Effector memory CD8-positive, alpha-beta T cell (primary cell): ENCODE measurements around the gene TSPYL4.

Source experiments
- ATAC-seq: fragments of 150-1000 bp; cut with Tn5 transposase; replicated peaks from 2 replicates; pipeline ENCODE4 v1.10.0; 2021; ENCODE audit warnings: mild to moderate bottlenecking, moderate library complexity
- DNase-seq, 3 experiments: peaks; one replicate each; pipeline ENCODE4 v3.0.0; 2021
- H3K27ac Mint-ChIP-seq, 2 donors: one replicate each; pipeline ENCODE4 v1.8.0; 2022; ENCODE audit warnings: mild to moderate bottlenecking in 2 of 2, mixed read lengths in 2 of 2, moderate library complexity in 2 of 2
- H3K27me3 Mint-ChIP-seq, 2 donors: one replicate each; pipeline ENCODE4 v1.8.0; 2022; ENCODE audit warnings: mixed read lengths in 2 of 2
- H3K36me3 Mint-ChIP-seq: one replicate; pipeline ENCODE4 v1.8.0; 2022; ENCODE audit warnings: mild to moderate bottlenecking, moderate library complexity, mixed read lengths; ENCODE audit not compliant: insufficient read depth
- H3K4me1 Mint-ChIP-seq, 2 donors: one replicate each; pipeline ENCODE4 v1.8.0; 2022; ENCODE audit warnings: low read depth in 2 of 2, mixed read lengths in 2 of 2
- H3K4me3 Mint-ChIP-seq, 2 donors: one replicate each; pipeline ENCODE4 v1.8.0; 2022; ENCODE audit warnings: mild to moderate bottlenecking in 2 of 2, mixed read lengths in 2 of 2, moderate library complexity in 2 of 2
- H3K9me3 Mint-ChIP-seq, 2 donors: one replicate each; pipeline ENCODE4 v1.8.0; 2022; ENCODE audit warnings: mixed read lengths in 2 of 2

The TSPYL4 gene

DNA sequence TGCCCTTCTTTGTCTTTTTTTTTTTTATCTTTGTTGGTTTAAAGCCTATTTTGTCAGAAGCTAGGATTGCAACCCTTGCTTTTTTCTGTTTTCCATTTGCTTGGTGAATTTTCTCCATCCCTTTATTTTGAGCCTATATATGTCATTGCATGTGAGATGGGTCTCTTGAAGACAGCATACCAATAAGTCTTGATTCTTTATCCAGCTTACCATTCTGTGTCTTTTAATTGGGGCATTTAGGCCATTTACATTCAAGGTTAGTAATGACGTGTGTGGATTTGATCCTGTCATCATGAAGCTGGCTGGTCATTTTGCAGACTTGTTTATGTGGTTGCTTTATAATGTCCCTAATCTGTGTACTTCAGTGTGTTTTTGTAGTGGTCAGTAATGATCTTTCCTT, 9.5 kb upstream of the TSPYL4 start:
- no peaks in the 10 kb centered on the region for H3K9me3 Mint-ChIP-seq
- H3K36me3 Mint-ChIP-seq: peaks cover 4% of the 10 kb centered on the region
- no peak overlapping the region for H3K4me3 Mint-ChIP-seq
- H3K27ac Mint-ChIP-seq: no peak overlapping the region
- peaks cover 12 to 38% of the 10 kb centered on the region in 2 donors for H3K4me1 Mint-ChIP-seq
- ATAC-seq (no peak), DNase-seq (no peak)
- H3K27me3 Mint-ChIP-seq: no peaks in the 10 kb centered on the region

- H3K27ac Mint-ChIP-seq: no peak overlapping the region
- peaks cover 7 to 21% of the 10 kb centered on the region in 2 donors for H3K4me1 Mint-ChIP-seq
- H3K9me3 Mint-ChIP-seq: no peaks in the 10 kb centered on the region
- DNase-seq (no peak), ATAC-seq (no peak)
- H3K27me3 Mint-ChIP-seq: no peaks in the 10 kb centered on the region
- H3K36me3 Mint-ChIP-seq: no peaks in the 10 kb centered on the region
- H3K4me3 Mint-ChIP-seq: no peak overlapping the region
Measured at GRCh38 chr6:116258520-116258919, 4.6 kb upstream of the TSPYL4 start.

GRCh38 chr6:116256694-116257093, 2.8 kb upstream of the TSPYL4 start:
- Mint-ChIP-seq H3K27me3 (no peaks in the 10 kb centered on the region), H3K4me3 (no peak overlapping the region), H3K36me3 (no peaks in the 10 kb centered on the region), H3K27ac (no peak overlapping the region), H3K9me3 (no peaks in the 10 kb centered on the region), H3K4me1 (peaks cover 13% of the 10 kb centered on the region in 2 donors)
- no peak for ATAC-seq
- DNase-seq: no peak

GRCh38 chr6:116255246-116255800, 1.4 kb upstream of the TSPYL4 start:
- H3K36me3 Mint-ChIP-seq: peaks cover 5% of the 10 kb centered on the region
- no peaks in the 10 kb centered on the region for H3K9me3 Mint-ChIP-seq
- no peak overlapping the region for H3K4me3 Mint-ChIP-seq
- peaks cover 2 to 22% of the 10 kb centered on the region in 2 donors for H3K4me1 Mint-ChIP-seq
- no peak overlapping the region for H3K27ac Mint-ChIP-seq
- DNase-seq (no peak), ATAC-seq (no peak)
- no peaks in the 10 kb centered on the region for H3K27me3 Mint-ChIP-seq

DNA sequence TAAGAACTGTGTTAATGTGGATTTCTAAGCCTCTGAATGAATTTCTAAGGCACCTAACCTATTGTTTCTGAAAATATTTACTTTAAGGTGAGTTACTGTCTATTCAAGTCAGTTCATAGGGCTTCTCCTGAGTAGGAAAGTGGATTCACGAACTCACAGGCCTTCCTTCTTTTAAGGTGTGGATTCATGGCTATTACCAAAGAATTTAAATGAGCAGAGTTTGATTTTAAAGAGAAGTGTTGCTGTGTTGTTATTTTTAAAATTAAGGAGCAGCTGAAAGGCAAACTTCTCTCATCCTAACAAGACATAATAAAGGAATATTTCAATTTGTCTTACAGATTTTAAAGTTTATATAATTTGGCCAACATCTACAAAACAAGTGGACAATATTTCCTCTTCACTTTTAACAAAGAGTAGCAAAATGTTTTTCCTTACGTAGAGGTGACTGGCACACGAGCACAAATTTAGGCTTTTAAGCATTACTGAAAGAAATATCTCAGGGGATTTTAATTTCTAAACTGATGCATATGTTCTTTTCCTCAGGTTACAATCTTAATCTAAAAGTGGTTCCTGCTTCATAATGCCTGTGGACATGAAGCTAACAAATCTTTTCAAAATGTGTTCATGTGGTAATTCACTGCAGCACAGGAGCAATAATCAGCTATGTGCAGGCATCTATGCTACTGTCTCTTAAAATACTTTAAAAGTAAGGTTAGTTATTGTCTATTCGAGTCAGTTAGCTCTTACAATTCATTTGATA, 602 bp upstream of the TSPYL4 start:
- ATAC-seq: no peak
- peaks cover 0 to 27% of the 10 kb centered on the region in 2 donors for H3K4me1 Mint-ChIP-seq

DNA sequence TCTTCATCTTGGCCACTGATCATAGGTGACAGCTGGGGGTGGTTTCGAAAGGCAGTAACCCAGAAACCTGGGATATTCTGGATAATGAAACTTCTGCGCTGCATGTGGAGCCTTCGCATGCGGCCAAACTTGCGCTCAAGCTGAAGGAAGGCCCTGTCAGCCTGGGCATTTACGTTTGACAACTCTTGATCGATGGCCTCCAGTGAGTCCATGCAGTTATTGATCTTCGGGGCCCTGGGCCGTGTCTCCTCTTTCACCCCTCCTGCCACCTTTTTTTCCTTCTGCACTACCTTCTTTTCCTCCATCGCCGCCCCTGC, 729 bp downstream of the TSPYL4 start:
- Mint-ChIP-seq H3K27me3 (no peaks in the 10 kb centered on the region), H3K4me3 (no peak overlapping the region), H3K4me1 (peaks cover 7 to 30% of the 10 kb centered on the region in 2 donors), H3K27ac (no peak overlapping the region), H3K36me3 (peaks cover 5% of the 10 kb centered on the region), H3K9me3 (no peaks in the 10 kb centered on the region)
- DNase-seq: no peak
- no peak for ATAC-seq

More for the DNA sequence above, 602 bp upstream of the TSPYL4 start:
- Mint-ChIP-seq H3K36me3 (peaks cover 5% of the 10 kb centered on the region), H3K4me3 (no peak overlapping the region), H3K9me3 (no peaks in the 10 kb centered on the region), H3K27me3 (no peaks in the 10 kb centered on the region), H3K27ac (no peak overlapping the region)
- no peak for DNase-seq

- Mint-ChIP-seq H3K4me3 (no peak overlapping the region), H3K27me3 (no peaks in the 10 kb centered on the region), H3K36me3 (peaks cover 5% of the 10 kb centered on the region), H3K27ac (peak overlapping the region in 1 of 2 donors; percentile 72), H3K4me1 (peaks cover 9 to 30% of the 10 kb centered on the region in 2 donors), H3K9me3 (no peaks in the 10 kb centered on the region)
- DNase-seq (no peak), ATAC-seq (no peak)
Measured at GRCh38 chr6:116251568-116252384, 2.1 kb downstream of the TSPYL4 start.

- Mint-ChIP-seq H3K36me3 (peaks cover 5% of the 10 kb centered on the region), H3K27ac (peak overlapping the region; percentile 23 to 70), H3K4me1 (peaks cover 9 to 30% of the 10 kb centered on the region in 2 donors), H3K4me3 (no peak overlapping the region), H3K9me3 (no peaks in the 10 kb centered on the region), H3K27me3 (no peaks in the 10 kb centered on the region)
- no peak for DNase-seq
- ATAC-seq: no peak
Measured at GRCh38 chr6:116248577-116248976, 5.3 kb downstream of the TSPYL4 start.

- Mint-ChIP-seq H3K4me3 (no peak overlapping the region), H3K27ac (no peak overlapping the region)
Measured at GRCh38 chr6:116247285-116247684, 6.6 kb downstream of the TSPYL4 start.

DNA sequence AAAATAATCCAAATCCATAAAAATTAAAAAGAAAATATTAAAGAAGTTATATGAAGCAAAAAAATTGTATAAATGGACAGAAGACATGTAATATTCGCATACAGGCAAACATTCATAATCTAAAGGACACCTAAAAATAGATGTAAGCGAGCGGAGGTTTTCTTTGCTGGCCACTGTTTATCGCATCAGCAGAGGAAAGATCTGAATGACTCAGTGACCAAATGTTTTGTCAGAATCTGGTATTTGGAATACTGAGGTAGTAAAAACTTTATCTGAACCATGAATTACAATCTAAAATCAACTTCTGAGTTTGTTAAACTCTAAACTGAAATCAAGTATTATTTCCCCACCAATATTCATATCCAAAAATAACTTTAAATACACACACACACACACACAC, 7.8 kb downstream of the TSPYL4 start:
- no peaks in the 10 kb centered on the region for H3K27me3 Mint-ChIP-seq
- no peak for ATAC-seq
- no peak for DNase-seq
- H3K4me1 Mint-ChIP-seq: peaks cover 9 to 18% of the 10 kb centered on the region in 2 donors
- no peaks in the 10 kb centered on the region for H3K9me3 Mint-ChIP-seq
- H3K4me3 Mint-ChIP-seq: no peak overlapping the region
- peaks cover 7% of the 10 kb centered on the region for H3K36me3 Mint-ChIP-seq
- H3K27ac Mint-ChIP-seq: no peak overlapping the region

More at GRCh38 chr6:116247285-116247684, 6.6 kb downstream of the TSPYL4 start:
- H3K4me1 Mint-ChIP-seq: peaks cover 9 to 27% of the 10 kb centered on the region in 2 donors
- no peaks in the 10 kb centered on the region for H3K27me3 Mint-ChIP-seq
- H3K36me3 Mint-ChIP-seq: peaks cover 5% of the 10 kb centered on the region
- ATAC-seq (no peak), DNase-seq (no peak)
- no peaks in the 10 kb centered on the region for H3K9me3 Mint-ChIP-seq

DNA sequence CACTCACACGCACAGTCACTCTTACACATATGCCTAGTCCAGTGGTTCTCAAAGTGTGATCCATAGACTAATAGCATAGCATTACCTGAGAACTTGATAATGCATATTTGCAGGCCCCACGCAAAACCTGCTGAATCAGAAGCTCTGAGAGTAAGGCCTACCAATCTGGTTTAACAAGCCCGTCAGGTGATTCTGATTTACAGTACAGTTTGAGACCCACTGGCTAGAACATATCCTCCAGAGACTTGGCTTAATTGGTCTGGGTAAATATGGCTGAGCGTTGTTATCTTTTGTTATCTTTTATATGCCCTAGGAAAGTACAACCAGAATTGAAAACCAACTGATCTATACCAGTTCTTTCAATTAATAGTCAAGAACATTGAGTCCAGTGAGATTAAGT, 9.6 kb downstream of the TSPYL4 start:
- no peaks in the 10 kb centered on the region for H3K27me3 Mint-ChIP-seq
- peaks cover 6 to 9% of the 10 kb centered on the region in 2 donors for H3K4me1 Mint-ChIP-seq
- no peaks in the 10 kb centered on the region for H3K9me3 Mint-ChIP-seq
- ATAC-seq (no peak), DNase-seq (no peak)
- no peak overlapping the region for H3K27ac Mint-ChIP-seq
- no peak overlapping the region for H3K4me3 Mint-ChIP-seq
- H3K36me3 Mint-ChIP-seq: peaks cover 7% of the 10 kb centered on the region

GRCh38 chr6:116239856-116240255, 14.0 kb downstream of the TSPYL4 start:
- H3K4me1 Mint-ChIP-seq: no peaks in the 10 kb centered on the region
- no peaks in the 10 kb centered on the region for H3K27me3 Mint-ChIP-seq
- H3K4me3 Mint-ChIP-seq: no peak overlapping the region
- no peak for DNase-seq
- ATAC-seq: no peak
- no peak overlapping the region for H3K27ac Mint-ChIP-seq
- H3K36me3 Mint-ChIP-seq: peaks cover 25% of the 10 kb centered on the region
- H3K9me3 Mint-ChIP-seq: no peaks in the 10 kb centered on the region

DNA sequence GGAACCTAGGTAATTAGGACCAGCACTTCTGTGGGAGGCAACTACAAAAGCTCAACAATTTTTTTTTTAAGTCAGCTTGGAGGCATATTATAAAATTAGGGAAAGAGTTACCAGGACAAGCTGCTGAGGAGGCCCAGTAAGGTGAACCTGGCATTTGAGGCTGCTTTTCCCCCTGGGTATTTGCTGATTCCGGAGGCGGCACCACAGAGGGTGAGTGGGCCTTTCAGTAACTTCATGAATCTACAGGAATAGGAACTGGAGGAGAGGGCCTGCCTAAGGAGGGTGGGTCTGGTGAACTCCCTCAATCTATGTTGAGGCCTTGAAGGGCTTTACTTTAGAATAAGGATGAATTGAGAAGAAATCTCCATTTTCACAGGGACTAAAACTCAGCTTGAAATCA, 14.6 kb downstream of the TSPYL4 start:
- Mint-ChIP-seq H3K4me3 (no peak overlapping the region), H3K9me3 (no peaks in the 10 kb centered on the region), H3K27ac (peak overlapping the region; percentile 8 to 67), H3K4me1 (no peaks in the 10 kb centered on the region), H3K27me3 (no peaks in the 10 kb centered on the region), H3K36me3 (peaks cover 25% of the 10 kb centered on the region)
- ATAC-seq: no peak
- no peak for DNase-seq

DNA sequence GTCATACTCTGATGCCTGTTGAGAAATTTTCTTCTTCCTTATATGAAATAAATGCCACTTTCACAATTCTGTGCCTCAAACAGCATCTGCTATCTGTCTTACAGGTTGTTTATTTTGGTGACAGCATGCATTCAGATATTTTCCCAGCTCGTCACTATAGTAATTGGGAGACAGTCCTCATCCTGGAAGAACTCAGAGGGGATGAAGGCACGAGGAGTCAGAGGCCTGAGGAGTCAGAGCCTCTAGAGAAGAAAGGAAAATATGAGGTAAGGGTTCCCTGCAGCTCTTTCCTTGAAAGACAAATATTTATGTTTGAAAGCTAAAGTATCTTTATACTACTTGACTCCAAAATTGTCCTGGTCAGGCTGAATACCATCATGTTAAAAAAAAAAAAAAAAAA, 15.8 kb downstream of the TSPYL4 start:
- H3K9me3 Mint-ChIP-seq: no peaks in the 10 kb centered on the region
- DNase-seq (no peak), ATAC-seq (no peak)
- H3K4me1 Mint-ChIP-seq: no peaks in the 10 kb centered on the region
- H3K36me3 Mint-ChIP-seq: peaks cover 25% of the 10 kb centered on the region
- H3K27me3 Mint-ChIP-seq: no peaks in the 10 kb centered on the region
- no peak overlapping the region for H3K4me3 Mint-ChIP-seq
- H3K27ac Mint-ChIP-seq: no peak overlapping the region
